ENCODE measurements around the gene AFAP1.

- TF ChIP-seq CTCF (IDR thresholded peaks at IDR 0.05): no peak
- TF ChIP-seq POLR2A (IDR thresholded peaks at IDR 0.05): no peak
Observed at GRCh38 chr4:7816771-7817170, 122.9 kb downstream of the AFAP1 start.
